ENCODE data around the gene CCDC57.

The CCDC57 gene

DNA sequence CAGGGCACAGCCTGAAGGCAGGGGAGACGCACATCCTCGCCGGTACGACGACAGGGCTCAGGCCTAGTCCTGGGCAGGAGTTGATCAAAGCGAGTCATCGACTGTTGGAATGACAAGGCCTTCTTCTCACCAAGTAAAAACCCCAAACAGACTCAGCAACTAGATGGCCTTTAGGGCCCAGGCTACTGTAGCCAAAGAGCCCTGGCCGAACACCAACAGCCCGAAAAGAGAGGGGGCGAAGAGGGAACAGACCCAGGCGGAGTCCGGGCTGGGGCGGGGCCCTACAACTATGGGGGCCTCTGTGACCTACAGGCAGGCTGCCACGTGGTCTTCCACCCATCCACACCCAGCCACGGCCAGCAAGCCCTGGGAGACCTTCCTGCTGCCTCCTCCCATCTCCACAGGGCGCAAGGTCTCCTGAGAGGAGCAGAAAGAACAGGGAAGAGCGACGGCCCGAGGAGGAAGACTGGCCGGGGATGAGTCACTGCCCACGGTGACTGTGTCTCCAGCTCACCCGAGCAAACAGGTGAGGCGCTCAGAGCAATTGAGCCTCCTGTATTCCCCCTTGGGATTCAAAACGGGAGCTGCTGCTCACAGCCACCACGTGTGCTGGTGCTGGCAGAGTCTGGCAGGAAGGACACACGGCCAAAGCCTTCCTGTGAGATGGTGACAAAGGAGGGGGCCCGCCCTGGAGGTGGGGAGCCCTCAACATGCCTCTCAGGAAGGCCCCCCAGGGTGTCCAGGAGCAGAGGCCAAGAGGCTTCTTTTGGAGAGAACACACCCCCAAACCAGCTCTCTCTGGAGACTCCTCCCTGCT is 33.9 kb upstream of the CCDC57 start:
- no peak for DNase-seq

DNA sequence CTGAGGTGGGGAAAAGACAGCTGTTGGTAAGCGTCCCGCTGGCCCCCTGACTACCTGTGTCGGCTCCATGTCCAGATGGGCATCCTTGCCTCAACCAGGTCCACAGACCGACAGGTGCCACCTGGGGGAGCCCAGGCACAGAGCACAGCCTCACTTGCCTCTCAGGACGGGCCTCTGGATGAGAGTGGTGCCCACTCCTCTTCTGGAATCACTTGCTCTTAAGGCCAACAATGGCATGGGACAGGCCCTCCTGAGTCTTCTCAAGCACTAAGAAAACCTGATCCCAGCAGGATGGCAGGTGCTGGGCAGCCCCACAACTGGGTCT is 33.4 kb upstream of the CCDC57 start:
- no peak for DNase-seq

DNA sequence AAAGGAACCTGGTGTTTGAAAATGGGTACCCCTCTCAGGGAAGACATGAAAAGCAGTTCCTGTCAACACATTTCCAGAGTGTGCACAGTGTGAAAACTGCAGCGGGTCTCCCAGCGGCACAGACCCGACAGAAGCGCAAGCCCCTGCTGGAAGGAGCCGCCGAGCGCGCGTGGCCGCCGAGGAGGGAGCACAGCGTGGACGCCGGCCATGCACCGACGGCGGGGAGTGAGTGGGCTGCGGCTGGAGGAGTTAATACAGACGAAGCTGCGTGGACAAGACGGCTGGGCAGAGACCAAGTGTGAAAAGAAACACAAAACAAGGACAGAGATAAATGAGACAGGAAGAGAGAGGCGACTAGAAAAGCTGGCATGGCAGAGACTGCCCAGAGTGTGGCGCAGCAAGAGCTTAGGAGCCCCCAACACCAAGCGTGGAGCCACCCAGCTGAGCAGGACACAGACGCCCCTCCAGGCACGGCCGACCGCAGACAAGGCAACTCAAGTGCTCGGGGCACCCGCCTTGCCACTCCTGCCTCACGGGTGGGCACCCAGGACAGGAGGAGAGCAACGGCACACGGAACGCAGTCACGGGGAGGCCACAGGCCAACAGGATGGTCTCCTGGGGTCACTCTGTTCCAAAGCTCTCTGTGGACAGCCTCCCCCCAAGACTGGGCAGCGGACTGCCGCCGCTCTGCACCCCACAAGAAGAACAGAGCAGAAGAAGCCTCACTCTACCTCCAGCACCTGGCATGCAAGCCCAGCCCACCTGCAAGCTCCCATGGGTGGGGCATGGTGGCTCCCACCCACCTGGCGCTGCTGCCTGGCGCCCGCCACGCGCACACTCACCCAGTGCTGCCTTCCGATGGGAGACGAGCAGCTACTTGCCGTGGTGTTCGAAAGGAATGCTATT is 32.7 kb upstream of the CCDC57 start:
- DNase-seq = no peak

DNA sequence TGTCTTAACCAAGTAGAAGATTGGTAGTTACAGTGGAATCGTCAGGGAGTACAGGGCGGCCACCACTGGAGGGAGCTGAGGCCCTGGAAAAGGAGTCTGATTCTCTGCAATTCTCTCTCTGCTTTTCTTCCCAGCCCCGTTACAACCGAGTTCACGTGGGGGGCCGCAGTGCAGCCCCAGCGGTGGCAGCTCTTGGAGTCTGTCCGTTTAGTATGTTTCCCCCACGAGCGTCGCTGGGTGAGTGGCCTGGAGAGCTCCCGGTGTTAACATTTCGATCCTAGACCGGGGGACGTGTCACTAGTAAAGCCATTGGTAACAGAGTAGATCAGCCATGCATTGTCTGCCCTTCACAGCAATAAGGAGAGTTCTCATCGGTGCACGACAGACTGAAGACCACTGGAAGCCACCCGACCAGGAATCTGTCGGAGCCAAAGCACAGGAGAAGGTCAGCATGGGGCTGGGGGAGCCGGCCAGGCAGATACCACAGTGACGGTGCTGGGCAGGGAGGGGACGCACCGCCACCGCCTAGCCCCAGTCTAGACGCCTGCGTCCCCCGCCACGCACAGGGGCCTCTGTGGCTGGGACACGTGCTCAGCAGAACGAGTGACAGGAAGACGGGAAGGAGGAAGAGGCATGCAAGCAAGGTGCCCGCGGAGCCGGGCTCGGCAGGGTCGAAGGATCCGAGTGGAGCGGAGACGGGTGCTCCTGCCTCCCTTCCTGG is 31.9 kb upstream of the CCDC57 start:
- DNase-seq = peak; percentile 52

DNA sequence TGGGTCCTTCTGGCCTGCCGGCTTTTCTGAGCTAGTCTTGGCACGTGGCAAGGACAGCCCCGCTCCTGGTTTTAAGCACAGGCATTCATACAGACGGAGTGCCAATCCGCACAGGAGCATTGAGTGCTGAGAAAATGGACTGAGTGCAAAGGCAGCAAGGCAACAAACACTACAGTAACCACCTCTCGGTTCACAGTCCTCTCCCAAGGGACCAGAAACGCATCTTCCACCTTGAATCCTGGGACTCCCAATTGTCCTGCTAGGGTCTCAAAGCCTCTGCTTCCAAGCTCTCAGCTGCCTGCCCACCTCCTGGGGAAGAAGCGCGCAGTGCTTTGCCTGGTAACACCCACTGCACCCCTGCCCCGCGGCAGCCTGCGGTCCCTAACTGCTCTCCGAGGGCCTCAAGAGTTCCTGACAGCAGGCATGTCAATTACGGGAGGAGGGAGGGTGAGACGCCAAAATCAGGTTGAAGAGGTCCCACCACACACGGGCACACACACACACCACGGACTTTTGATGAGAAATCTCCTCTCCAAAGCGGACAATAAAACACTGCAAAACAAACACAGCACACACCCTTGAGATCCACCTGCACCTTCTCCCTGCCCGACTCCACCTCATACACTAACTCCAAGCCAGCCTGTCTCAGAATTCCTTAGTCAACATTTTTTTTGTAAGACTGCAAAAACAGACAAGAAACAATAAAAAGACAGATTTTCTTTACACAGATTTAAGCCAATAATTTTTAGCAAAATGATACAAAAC is 31.2 kb upstream of the CCDC57 start:
- no peak for DNase-seq

DNA sequence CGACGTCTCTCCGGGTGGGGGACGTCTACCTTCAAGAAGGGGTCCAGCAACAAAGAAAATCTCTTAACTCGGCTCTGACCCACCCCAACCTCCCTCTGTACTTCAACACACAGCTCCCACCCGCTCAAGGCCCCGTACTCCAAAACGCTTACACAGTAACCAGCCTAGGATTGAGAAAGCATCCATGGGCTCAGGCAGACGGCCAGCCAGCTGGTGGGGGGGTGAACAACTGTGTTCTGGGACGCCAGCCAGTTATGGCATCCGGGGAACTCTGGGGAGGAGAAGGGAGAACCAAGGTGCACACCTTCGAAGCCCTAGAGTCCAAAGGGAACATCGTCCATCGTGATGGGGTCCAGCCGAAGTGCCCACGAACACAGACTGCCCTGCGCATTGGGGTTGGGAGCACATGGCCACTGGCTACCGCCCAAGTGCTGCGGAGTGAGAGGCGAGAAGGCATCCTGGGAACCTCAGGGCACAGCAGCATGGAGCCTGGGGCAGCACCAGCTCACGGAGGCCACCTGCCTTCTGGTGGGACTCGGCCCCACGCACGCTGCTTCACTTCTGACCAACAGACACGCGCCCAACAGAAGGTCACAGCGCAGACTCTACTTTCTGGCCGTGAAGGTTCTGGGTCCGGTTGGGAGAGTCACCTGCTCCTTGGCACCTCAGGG is 30.5 kb upstream of the CCDC57 start:
- DNase-seq = no peak

DNA sequence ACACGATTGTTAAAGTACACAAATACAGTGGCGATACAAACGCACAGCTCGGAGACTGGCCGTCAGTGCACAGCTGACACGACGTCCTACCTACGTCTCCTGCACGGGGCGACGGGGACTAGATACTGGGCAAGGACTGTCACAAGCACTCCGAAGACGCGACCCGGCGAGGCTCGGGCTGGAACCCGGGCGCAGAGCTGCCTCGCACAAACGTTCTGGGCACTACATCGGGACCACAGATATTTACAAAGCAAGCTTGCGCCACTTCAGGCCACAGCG is 30.0 kb upstream of the CCDC57 start:
- no peak for DNase-seq

DNA sequence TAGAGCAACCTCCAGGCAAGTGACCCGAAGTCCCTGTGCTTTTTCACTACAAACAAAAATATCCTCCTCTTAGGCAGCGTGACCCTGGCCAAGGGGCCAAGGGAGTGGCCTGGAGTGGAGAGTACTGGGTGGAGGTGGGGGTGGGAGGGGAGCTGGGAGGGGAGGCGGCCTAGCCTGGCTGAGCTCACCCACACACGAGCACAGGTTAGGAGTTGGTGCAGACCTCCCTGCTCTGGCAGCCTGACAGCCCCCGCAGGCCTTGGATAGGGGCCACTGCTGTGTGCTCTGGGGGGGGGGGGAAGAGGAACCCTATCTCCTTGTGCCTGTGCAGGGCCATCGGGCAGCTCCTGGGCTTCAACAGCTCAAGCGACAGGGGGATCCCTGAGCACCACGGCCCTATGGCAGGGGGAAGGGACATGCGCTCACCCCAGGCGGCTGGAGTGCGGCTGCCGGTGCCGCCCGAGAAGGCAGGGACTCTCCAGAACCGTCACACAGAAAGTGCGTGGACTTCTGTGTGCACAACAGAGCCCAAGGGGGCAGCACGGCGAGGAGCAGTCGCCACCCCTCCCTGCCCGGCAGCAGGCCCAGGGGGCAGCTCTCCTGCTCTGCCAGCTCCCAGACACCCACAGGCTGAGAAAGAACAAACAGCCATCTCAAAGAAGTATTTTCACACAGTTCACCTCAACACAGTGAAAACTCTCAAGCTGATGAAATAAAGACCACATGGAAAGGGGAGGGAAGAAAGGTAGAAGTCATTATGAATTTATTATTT is 29.5 kb upstream of the CCDC57 start:
- DNase-seq = no peak

DNA sequence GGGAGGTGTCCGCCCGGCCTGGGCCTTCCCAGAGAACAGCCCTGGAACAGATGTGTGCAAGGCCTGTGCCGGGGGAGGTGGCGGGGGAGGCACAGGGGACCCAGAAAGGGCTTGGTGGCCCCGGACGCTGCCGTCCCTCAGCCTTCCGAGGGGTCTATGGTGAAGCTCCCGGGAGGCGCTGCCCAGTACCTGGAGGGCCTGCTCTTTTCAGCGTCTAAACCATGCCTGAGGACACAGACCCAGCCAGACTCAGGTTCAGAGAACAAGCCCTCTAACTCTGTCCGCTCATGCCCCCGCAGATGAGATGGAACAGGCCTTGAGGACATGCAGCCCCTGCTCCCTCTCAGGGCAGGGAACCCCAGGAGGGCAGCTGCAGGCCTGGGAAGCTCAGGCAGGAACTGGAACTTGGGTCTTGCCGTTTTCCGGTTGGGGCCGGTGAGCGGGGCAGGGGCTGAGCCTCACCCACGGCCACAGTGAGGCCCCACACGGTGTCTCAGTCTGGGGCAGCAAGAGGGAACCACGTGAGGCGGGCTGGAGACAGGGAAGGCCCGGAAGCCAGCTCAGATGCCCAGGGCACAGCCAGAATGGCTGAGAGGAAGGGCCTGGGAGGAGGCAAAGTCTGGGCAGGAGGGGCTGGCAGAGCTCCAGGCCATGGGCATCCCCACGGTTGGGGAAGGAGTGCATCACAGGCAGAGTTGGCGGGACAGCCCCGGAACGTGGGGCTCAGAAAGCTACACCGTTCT is 28.7 kb upstream of the CCDC57 start:
- DNase-seq = peak; percentile 59

DNA sequence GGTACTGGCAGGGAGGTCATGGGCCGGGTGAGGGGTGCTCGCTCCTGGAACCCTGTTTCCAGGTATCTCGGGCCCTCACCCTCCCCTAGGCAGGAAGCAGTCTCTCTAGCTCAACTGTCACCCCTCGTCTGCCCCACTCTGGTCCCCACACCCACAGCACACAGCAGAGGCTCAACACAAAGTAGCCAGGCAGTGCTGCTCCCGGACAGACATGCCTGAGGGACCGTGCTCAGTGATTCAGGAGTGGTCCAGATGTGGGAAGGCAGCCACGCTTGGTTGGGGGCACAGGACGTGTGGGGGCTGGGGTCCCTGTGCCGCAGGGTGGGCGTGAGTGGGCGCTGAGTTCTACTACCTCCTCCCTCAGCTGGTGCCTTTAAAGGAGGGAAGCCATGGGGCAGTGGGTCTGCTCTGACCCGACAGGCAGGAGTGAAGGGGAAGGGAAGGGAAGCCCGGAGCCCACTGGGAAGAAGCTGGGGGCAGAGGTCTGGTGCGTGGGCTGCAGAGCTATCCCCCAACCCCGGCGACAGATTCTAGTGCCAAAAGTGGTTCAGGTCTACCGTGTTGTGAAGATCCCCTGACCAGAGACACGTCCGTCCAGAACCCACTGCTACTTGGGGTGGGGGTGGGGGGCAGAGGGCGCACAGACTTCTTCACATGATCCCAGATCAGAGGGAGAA is 28.0 kb upstream of the CCDC57 start:
- no peak for DNase-seq

DNA sequence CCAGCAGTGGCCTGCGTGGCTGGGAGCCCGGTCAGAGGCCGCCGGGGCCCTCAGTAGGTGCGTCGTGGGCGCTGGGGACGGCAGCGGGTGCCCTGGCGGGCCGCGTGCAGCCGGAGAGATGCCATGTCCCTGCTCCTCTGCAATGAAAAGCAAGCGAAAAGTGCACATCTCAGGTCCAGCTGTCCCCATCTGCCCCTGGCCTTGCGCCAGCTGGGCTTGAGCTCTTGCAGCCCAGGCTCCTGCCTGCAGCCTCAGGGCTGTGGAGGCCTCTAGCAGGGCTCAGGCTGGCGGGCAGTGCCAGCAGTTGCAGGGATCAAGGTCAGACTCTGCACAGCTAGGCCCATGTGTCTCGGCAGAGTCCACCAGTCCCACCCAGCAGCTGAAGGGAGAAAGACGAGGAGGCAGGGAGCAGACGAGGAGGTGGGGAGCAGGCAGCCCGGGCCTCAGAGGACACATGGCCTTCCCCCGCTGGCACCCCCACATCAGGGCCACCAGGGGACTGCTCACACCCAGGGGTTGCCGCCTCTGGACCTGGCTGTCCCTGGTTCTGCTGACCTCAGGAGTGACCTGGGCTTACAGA is 27.4 kb upstream of the CCDC57 start:
- peak; percentile 46 for DNase-seq

DNA sequence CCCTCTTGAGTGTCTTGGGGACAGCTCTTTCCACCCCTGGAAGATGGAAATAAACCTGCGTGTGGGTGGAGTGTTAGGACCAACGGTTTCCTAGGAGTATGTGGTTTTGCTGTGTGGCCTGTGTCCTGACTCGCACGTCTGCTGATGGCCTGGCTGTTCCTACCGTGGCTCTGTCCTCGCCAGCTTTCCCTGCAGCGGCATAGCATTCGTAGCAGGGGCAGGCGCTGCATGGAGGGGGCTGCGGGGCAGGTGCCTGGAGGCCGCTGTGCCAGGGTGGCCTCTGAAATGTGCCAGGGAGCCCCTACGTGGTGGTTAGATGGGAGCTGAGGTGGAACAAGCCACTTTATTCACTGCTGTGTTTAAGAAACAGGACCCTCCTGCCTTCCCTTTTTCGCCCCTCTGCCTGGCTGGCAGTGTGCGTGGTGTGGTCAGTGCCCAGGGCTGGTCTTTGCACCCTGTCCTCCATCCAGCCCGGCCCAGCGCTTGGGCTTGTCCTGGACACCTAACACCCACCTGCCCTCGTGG is 26.8 kb upstream of the CCDC57 start:
- no peak for DNase-seq

DNA sequence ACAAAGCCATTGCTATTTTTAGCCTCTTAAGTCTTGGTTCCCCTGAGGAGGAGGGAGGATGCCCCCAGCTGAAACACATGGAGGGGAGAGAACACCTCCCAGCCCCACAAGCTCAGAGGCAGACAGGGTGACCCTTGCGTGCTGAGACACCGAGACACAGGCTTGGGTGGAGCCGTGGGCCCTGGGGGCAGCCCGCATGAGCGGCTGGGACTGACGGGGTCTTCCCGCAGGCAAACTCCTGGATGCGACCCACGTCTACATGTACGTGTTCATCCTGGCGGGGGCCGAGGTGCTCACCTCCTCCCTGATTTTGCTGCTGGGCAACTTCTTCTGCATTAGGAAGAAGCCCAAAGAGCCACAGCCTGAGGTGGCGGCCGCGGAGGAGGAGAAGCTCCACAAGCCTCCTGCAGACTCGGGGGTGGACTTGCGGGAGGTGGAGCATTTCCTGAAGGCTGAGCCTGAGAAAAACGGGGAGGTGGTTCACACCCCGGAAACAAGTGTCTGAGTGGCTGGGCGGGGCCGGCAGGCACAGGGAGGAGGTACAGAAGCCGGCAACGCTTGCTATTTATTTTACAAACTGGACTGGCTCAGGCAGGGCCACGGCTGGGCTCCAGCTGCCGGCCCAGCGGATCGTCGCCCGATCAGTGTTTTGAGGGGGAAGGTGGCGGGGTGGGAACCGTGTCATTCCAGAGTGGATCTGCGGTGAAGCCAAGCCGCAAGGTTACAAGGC is 26.0 kb upstream of the CCDC57 start:
- DNase-seq = peak; percentile 77

DNA sequence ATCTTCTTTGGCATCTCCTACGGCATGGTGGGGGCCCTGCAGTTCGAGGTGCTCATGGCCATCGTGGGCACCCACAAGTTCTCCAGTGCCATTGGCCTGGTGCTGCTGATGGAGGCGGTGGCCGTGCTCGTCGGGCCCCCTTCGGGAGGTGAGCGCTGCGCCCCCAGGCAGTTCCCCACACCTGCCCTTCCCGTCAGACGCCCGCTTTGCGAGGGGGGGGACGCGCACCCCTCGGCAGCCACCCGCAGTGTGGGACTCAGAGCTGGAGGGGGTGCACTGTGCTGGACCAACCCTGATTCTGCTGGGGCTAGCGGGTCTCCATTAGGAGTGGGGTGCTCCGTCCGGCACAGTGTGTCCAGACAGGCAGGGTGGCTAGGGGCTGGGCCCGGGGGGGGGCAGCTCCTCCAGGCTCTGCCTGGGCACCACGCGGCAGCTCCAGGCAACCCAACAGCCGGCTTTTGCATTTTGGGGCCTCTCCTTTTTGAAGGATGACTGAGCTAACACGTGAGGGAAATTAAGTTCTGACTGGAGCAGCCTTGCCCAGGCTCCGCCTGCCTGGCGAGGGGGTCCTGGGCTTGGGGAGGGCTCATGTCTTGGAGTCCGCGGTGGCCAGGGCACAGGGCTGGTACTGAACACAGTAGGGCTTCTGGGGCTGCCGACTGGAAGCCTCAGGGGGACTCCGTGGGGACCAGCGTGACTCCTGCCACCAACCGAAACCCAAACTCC is 25.3 kb upstream of the CCDC57 start:
- no peak for DNase-seq

DNA sequence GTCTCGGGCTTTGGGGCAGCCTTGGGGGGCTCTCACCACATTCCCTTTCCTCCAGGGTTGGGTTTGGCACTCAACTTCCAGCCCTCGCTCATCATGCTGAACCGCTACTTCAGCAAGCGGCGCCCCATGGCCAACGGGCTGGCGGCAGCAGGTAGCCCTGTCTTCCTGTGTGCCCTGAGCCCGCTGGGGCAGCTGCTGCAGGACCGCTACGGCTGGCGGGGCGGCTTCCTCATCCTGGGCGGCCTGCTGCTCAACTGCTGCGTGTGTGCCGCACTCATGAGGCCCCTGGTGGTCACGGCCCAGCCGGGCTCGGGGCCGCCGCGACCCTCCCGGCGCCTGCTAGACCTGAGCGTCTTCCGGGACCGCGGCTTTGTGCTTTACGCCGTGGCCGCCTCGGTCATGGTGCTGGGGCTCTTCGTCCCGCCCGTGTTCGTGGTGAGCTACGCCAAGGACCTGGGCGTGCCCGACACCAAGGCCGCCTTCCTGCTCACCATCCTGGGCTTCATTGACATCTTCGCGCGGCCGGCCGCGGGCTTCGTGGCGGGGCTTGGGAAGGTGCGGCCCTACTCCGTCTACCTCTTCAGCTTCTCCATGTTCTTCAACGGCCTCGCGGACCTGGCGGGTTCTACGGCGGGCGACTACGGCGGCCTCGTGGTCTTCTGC is 24.6 kb upstream of the CCDC57 start:
- no peak for DNase-seq

DNA sequence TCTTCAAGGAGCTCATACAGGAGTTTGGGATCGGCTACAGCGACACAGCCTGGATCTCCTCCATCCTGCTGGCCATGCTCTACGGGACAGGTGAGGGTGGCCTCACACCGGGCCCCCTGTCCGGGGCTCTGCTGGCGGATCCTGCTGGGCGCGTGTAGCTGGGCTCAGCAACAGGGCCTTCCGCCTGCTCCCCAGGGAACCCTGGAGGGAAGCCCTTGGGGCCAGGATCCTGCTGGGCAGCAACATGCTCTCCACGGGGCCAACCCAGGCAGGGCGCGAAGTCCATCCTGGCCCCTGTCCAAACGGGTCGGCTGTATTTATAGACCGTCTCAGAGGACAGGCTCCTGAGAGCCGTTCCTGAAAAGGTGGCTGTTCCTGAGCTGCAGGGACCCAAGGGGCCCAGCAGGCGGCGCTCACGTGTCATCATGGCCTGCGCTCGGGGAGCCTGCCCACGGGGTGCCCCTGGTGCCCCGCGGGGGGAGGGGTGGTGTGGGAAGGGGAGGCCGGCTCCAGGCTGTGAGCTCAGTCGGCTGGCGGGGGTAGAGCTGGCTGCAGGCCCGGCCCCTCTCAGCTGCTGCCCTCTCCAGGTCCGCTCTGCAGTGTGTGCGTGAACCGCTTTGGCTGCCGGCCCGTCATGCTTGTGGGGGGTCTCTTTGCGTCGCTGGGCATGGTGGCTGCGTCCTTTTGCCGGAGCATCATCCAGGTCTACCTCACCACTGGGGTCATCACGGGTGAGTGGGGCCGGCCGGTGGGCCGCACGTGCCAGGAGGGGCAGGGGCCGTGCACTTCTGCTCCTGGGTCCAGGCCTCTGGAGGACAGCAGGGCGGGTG is 23.7 kb upstream of the CCDC57 start:
- DNase-seq = peak; percentile 78

DNA sequence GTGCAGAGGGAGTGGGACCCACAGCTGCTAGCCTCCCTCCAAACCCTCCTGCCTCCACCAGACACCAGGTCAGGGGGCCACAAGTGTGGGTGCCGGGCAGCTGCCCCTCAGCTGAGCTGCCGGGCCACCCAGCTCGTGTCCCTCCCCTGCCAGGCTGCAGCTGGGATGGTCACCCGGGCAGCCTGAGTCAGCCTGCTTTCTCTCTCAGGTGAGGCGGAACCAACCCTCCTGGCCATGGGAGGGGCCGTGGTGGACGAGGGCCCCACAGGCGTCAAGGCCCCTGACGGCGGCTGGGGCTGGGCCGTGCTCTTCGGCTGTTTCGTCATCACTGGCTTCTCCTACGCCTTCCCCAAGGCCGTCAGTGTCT is 23.1 kb upstream of the CCDC57 start:
- DNase-seq = no peak
